OCI-M2 (cell line): ENCODE results near the gene GDPD3.

Experiments used
- DNase-seq: peaks from one replicate; lab custom pipeline; 2025; ENCODE audit not compliant: unreplicated experiment; lab: John Stamatoyannopoulos, UW

The GDPD3 gene, protein sequence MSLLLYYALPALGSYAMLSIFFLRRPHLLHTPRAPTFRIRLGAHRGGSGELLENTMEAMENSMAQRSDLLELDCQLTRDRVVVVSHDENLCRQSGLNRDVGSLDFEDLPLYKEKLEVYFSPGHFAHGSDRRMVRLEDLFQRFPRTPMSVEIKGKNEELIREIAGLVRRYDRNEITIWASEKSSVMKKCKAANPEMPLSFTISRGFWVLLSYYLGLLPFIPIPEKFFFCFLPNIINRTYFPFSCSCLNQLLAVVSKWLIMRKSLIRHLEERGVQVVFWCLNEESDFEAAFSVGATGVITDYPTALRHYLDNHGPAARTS

DNA sequence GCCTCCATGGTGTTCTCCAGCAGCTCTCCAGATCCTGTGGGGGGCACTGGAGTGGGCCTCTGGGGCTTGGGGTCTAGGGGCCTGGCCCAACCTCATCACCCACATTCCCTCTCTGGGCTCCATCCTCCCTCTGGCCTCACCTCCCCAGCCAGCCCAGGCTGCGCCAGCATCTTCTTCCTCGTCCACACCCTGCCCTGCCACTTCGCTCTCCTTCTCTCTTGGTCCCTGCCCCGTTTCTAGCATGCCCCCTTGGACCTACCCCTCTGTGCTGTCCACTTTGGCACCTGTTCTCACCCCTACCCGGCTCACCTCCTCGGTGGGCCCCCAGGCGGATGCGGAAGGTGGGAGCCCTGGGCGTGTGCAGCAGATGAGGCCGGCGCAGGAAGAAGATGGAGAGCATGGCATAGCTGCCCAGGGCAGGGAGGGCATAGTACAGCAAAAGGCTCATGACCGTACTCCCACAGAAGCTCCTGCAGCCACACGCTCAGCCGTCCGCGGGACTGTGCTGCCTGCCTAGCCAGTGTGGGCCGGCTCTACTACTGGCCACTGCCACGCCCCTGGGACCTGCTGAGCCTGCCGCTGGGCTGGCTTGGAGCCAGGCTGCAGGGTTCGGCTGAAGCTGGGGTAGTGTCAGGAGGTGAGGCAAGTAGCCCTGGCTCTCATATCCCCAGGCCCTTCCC is at the start of gene GDPD3:
Gene GDPD3 (minus strand): TSS at position 507 of the 680 bp plus-strand sequence. CDS start 59 bp downstream, at position 448.
- DNase-seq = no peak

DNA sequence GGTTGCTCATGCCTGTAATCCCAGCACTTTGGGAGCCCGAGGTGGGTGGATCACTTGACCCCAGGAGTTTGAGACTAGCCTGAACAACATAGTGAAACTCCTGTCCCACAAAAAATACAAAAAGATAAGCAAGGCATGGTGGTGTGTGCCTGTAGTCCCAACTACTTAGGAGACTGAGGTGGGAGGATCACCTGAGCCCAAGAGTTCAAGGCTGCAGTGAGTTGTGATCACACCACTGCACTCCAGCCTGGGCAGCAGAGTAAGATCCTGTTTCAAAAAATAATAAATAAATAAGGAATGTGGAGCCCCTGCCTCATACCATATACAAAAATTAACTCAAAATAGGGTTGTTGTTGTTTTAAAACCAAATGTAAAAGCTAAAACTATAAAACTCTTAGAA is 43.9 kb upstream of the GDPD3 start:
- DNase-seq = no peak

- no peak for DNase-seq
Observed at GRCh38 chr16:30155188-30155587, 41.9 kb upstream of the GDPD3 start.

GRCh38 chr16:30152517-30152916 is 39.2 kb upstream of the GDPD3 start:
- no peak for DNase-seq

DNA sequence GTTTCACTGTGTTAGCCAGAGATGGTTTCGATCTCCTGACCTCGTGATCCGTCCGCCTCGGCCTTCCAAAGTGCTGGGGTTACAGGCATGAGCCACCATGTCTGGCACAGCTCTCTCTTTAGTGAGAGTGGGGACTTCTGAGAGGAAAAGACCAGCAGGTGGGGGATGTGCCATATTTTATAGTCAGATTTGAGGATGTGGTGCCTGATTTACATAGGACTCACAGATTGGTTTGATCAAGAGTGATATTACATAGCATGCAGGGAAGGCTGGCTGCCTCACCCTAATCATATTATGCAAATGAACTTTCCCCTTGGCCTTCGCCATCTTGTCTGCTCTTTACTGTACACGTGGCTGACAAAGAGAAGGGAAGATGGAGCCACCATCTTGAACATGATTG is 37.8 kb upstream of the GDPD3 start:
- DNase-seq = no peak

GRCh38 chr16:30149250-30149930 is 36.1 kb upstream of the GDPD3 start:
- no peak for DNase-seq

DNA sequence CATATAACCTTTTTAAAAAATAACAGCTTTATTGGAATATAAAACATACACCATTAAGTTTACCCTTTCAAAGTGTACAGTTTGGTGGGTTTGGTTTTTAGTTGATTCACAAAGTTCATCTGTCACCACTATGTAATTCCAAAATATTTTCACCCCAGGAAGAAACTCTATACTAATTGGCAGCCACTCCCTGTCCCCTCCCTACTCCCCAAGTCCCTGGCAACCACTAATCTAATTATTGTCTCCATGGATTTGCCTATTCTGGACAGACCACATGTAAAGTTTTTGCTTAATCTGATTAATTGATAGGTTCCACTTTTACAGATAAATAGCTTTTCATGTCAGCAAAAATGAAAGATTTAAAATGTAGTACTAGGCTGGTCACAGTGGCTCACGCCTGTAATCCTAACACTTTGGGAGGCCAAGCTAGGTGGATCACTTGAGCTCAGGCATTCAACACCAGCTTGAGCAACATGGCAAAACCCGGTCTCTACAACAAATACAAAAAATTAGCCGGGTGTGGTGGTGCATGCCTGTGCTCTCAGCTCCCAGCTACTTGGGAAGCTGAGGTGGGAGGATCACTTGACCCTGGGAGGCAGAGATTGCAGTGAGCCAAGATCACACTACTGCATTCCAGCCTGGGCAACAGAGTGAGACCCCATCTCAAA is 34.6 kb upstream of the GDPD3 start:
- no peak for DNase-seq

GRCh38 chr16:30145657-30146056 is 32.3 kb upstream of the GDPD3 start:
- DNase-seq = no peak

- no peak for DNase-seq
Observed at GRCh38 chr16:30144917-30145316, 31.6 kb upstream of the GDPD3 start.

DNA sequence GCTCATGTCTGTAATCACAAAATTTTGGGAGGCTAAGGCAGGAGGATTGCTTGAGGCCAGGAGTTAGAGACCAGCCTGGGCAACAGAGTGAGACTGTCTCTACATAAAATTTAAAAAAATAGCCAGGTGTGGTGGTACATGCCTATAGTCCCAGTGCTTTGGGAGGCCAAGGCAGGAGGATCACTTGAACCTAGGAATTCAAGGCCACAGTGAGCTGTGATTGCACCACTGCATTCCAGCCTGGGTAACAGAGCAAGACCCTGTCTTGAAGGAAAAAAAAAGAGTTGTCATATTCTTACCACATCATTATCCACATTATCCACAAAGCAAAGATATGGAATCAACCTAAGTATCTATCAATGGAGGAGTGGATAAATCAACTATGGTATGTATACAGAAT is 30.7 kb upstream of the GDPD3 start:
- DNase-seq = no peak

- DNase-seq = no peak
Observed at GRCh38 chr16:30143347-30143702, 30.0 kb upstream of the GDPD3 start.

- DNase-seq = no peak
Observed at GRCh38 chr16:30142672-30143346, 29.5 kb upstream of the GDPD3 start.

DNA sequence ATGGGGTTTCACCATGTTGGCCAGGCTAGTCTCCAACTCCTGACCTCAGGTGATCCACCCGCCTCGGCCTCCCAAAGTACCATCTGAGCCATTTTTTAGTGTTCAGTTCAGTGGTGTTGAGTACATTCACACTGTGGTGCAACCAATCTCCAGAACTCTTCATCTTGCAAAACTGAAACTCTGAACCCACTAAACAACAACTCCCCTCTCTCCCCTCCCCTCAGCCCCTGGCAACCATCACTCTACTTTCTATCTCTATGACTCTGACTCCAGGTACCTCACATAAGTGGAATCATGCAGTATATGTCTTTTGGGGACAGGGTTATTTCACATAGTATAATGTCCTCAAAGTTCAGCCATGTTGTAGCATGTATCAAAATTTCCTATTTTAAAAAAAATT is 28.4 kb upstream of the GDPD3 start:
- no peak for DNase-seq

DNA sequence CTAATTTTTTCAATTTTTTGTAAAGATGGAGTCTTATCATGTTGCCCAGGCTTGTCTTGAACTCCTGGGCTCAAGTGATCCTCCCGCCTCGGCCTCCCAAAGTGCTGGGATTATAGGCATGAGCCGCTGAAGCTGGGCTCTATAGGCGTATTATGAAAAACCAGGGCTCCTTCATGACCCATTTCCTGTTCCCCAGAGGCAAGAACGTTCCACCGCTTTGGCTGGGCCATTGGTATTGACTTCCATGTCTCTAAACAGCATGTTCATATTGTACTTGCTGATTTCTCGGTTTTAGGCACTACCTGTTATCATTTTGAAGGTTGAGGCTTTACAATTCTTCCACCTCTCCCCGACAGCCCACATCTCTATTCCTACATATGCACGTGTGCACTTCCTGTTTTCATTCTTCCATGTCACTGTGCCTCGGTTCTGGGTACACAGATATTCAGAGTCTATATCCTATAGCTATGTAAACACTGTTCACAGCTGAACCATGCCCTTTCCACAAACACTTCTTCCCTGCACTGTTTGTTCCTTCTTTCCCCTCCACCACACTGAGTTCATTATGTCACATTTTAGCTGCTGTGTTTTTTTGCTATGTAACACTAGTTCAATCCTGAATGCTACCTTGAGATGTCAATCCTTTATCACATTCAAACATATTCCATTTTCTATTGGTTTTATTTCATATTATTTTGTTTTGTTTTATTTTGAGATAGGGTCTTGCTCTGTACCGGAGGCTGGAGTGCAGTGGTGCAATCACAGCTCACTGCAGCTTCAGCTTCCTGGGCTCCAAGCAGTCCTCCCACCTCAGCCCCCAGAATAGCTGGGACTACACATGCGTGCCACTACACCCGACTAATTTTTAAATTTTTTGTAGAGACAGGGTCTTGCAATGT is 26.5 kb upstream of the GDPD3 start:
- DNase-seq = no peak

GRCh38 chr16:30137897-30138296 is 24.6 kb upstream of the GDPD3 start:
- no peak for DNase-seq

- DNase-seq = no peak
Observed at GRCh38 chr16:30136971-30137605, 23.8 kb upstream of the GDPD3 start.

DNA sequence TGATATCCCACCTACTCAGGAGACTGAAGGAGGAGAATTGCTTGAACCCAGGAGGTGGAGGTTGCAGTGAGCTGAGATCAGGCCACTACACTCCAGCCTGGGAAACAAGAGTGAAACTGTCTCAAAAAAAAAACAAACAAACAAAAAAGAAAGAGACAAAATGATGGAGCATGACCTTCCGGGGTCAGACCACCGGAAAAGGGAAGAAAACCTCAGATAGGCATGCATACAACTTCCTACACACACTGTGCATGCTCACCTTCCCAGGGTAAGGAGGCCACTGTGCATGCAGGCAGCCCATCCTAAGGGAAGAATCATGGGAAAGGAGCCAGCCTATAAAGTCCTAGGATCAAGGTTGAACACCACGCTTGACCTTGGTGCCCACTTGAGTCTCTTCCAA is 19.3 kb upstream of the GDPD3 start:
- no peak for DNase-seq

GRCh38 chr16:30131869-30132475 is 18.6 kb upstream of the GDPD3 start:
- DNase-seq = no peak

- DNase-seq = no peak
Observed at GRCh38 chr16:30127993-30128392, 14.7 kb upstream of the GDPD3 start.
